Measurements from ENCODE around the gene PRSS23.

The PRSS23 gene

DNA sequence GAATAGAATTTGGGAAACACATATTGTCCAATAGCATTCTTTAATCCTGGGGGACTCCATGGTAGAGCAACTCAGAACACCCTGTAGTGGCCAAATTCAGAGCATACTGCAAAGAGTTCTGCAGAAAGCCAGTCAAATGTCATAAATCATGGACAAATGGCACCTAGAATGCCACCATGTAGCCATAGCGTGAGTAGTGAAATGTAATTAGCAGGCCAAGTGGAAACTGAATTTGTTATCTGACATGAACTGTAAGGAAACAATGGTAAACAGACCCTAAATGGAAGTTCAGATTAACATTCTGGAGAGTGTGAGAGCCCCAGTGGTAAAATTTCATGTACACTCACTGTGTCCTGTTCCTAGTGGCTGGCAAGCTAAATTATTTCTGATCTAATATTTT, 7.0 kb upstream of the PRSS23 start:
- TF ChIP-seq FOXP2 (optimal IDR thresholded peaks at IDR 0.05; ENCODE audit: borderline replicate concordance, extremely low read depth, extremely low read length, insufficient read depth), result no peak
- TF ChIP-seq POLR2AphosphoS5 (IDR thresholded peaks at IDR 0.05; ENCODE audit: low read depth, low read length), result no peak
- TF ChIP-seq, protein P1, sequence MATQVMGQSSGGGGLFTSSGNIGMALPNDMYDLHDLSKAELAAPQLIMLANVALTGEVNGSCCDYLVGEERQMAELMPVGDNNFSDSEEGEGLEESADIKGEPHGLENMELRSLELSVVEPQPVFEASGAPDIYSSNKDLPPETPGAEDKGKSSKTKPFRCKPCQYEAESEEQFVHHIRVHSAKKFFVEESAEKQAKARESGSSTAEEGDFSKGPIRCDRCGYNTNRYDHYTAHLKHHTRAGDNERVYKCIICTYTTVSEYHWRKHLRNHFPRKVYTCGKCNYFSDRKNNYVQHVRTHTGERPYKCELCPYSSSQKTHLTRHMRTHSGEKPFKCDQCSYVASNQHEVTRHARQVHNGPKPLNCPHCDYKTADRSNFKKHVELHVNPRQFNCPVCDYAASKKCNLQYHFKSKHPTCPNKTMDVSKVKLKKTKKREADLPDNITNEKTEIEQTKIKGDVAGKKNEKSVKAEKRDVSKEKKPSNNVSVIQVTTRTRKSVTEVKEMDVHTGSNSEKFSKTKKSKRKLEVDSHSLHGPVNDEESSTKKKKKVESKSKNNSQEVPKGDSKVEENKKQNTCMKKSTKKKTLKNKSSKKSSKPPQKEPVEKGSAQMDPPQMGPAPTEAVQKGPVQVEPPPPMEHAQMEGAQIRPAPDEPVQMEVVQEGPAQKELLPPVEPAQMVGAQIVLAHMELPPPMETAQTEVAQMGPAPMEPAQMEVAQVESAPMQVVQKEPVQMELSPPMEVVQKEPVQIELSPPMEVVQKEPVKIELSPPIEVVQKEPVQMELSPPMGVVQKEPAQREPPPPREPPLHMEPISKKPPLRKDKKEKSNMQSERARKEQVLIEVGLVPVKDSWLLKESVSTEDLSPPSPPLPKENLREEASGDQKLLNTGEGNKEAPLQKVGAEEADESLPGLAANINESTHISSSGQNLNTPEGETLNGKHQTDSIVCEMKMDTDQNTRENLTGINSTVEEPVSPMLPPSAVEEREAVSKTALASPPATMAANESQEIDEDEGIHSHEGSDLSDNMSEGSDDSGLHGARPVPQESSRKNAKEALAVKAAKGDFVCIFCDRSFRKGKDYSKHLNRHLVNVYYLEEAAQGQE (IDR thresholded peaks at IDR 0.05; ENCODE audit: insufficient read depth in 1 of 2, low read depth in 2 of 2, low read length in 2 of 2), result no peak
- TF ChIP-seq TAF1 (IDR thresholded peaks at IDR 0.05; ENCODE audit: borderline replicate concordance, insufficient read depth, low read length), result no peak
- TF ChIP-seq SIN3A (IDR thresholded peaks at IDR 0.05; ENCODE audit: borderline replicate concordance, insufficient read depth, low read length), result no peak

DNA sequence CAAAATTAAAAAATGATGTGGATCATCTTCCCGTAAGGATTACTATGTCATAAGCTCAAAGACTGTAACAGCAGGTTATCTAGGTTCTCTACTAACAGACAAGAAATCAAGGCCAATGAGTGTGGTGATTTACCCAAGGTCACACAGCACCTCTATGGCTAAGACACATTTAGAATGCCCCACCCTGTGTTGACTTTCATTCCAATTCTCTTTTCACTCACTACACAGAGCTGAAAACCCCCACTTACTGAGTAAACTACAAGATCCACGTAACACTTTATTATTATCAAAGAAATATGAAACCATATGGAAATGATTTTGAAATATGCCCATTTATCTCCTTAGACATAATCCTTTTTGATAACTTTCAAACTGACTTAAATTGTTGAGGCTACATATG, 4.8 kb upstream of the PRSS23 start:
- TF ChIP-seq SIN3A (IDR thresholded peaks at IDR 0.05; ENCODE audit: borderline replicate concordance, insufficient read depth, low read length) (no peak), POLR2AphosphoS5 (IDR thresholded peaks at IDR 0.05; ENCODE audit: low read depth, low read length) (no peak), FOXP2 (optimal IDR thresholded peaks at IDR 0.05; ENCODE audit: borderline replicate concordance, extremely low read depth, extremely low read length, insufficient read depth) (no peak), TAF1 (IDR thresholded peaks at IDR 0.05; ENCODE audit: borderline replicate concordance, insufficient read depth, low read length) (no peak)
- TF ChIP-seq, protein P1 (IDR thresholded peaks at IDR 0.05; ENCODE audit: insufficient read depth in 1 of 2, low read depth in 2 of 2, low read length in 2 of 2), result no peak

DNA sequence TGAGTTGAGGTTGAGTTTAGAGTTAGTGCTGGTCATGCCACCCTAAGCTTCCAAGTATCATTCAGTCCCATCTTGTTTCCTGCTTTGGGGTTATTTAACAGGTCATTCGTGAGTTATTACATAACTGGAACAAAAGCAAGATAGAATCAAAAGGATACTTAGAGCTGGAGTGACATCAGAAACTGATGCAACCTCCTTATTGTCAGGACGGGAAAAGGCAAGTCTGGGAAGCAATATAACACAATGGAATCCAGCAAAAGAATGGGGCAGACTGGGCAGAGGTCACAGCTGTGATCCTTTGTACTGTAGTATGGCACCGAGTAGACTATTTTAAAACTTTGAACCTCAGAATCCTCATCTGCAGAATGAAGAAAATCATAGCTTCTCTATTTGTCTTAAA, 4.4 kb upstream of the PRSS23 start:
- no peak for TF ChIP-seq FOXP2 (optimal IDR thresholded peaks at IDR 0.05; ENCODE audit: borderline replicate concordance, extremely low read depth, extremely low read length, insufficient read depth)
- no peak for TF ChIP-seq POLR2AphosphoS5 (IDR thresholded peaks at IDR 0.05; ENCODE audit: low read depth, low read length)
- TF ChIP-seq TAF1 (IDR thresholded peaks at IDR 0.05; ENCODE audit: borderline replicate concordance, insufficient read depth, low read length), result no peak
- no peak for TF ChIP-seq SIN3A (IDR thresholded peaks at IDR 0.05; ENCODE audit: borderline replicate concordance, insufficient read depth, low read length)
- TF ChIP-seq, protein P1 (IDR thresholded peaks at IDR 0.05; ENCODE audit: insufficient read depth in 1 of 2, low read depth in 2 of 2, low read length in 2 of 2), result no peak

DNA sequence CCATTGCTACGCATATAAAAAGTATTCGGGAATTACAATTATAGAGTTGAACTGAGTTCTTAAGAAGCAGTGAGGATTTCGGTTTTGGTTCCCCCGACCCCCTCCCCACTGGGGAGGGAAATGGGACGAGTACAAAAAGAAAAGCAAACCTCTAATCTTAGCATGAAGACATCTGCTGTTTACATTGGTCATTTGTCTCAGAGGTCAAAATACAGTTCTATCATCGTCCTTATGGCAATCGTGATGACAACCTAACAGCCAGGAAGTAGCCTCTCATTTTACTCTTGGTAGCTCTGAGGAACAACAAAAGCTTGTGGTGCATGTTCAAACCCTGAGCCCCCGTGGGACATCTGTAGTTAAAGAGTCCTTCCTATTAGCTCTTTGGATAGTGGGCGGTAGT, 3.2 kb upstream of the PRSS23 start:
- TF ChIP-seq POLR2AphosphoS5 (IDR thresholded peaks at IDR 0.05; ENCODE audit: low read depth, low read length), result no peak
- TF ChIP-seq, protein P1 (IDR thresholded peaks at IDR 0.05; ENCODE audit: insufficient read depth in 1 of 2, low read depth in 2 of 2, low read length in 2 of 2), result no peak
- TF ChIP-seq TAF1 (IDR thresholded peaks at IDR 0.05; ENCODE audit: borderline replicate concordance, insufficient read depth, low read length), result no peak
- no peak for TF ChIP-seq FOXP2 (optimal IDR thresholded peaks at IDR 0.05; ENCODE audit: borderline replicate concordance, extremely low read depth, extremely low read length, insufficient read depth)
- no peak for TF ChIP-seq SIN3A (IDR thresholded peaks at IDR 0.05; ENCODE audit: borderline replicate concordance, insufficient read depth, low read length)

DNA sequence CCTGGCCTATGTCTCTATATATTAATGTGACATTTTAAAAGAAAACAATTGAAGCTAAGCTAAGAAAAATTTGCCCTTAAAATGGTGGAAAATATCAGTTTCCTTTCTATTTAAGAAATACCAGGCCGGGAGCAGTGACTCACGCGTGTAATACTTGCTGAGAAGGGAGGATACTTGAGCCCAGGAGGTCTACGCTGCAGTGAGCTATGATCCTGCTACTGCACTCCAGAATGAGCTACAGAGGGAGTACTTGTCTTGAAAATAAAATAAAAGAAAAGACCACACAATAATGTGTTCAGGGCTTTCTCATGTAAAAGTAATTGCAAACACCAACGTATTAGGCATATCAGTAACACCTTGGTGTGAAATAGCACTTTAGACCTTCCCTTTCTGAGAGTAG, 1.4 kb upstream of the PRSS23 start:
- no peak for TF ChIP-seq FOXP2 (optimal IDR thresholded peaks at IDR 0.05; ENCODE audit: borderline replicate concordance, extremely low read depth, extremely low read length, insufficient read depth)
- no peak for TF ChIP-seq SIN3A (IDR thresholded peaks at IDR 0.05; ENCODE audit: borderline replicate concordance, insufficient read depth, low read length)

All from PFSK-1 (cell line).